ENCODE measurements around the gene ZNF385D.
"Not testable (repeated sequence)": the region's sequence is repeated elsewhere in the genome, so short reads cannot be mapped to it uniquely, and the experiment has no call there.

Gene ZNF385D

GRCh38 chr3:21446027-21446426, 305.0 kb downstream of the ZNF385D start:
- no peak for DNase-seq (ENCODE audit: low read depth in 2 of 2)

- no peak for DNase-seq (ENCODE audit: low read depth in 2 of 2)
Observed at GRCh38 chr3:21441821-21442220, 309.2 kb downstream of the ZNF385D start.

- DNase-seq (ENCODE audit: low read depth in 2 of 2): no peak
Observed at GRCh38 chr3:21436835-21437234, 314.2 kb downstream of the ZNF385D start.

GRCh38 chr3:21435871-21436270, 315.1 kb downstream of the ZNF385D start:
- DNase-seq (ENCODE audit: low read depth in 2 of 2): no peak

- DNase-seq (ENCODE audit: low read depth in 2 of 2): no peak
Observed at GRCh38 chr3:21434310-21434709, 316.7 kb downstream of the ZNF385D start.

- no peak for DNase-seq (ENCODE audit: low read depth in 2 of 2)
Observed at GRCh38 chr3:21433751-21434150, 317.3 kb downstream of the ZNF385D start.

GRCh38 chr3:21426920-21427319, 324.1 kb downstream of the ZNF385D start:
- no peak for DNase-seq (ENCODE audit: low read depth in 2 of 2)

GRCh38 chr3:21425715-21426114, 325.3 kb downstream of the ZNF385D start:
- no peak for DNase-seq (ENCODE audit: low read depth in 2 of 2)

GRCh38 chr3:21421096-21421495, 329.9 kb downstream of the ZNF385D start:
- DNase-seq (ENCODE audit: low read depth in 2 of 2): no peak

GRCh38 chr3:21417991-21418390, 333.0 kb downstream of the ZNF385D start:
- no peak for DNase-seq (ENCODE audit: low read depth in 2 of 2)

GRCh38 chr3:21414506-21414905, 336.5 kb downstream of the ZNF385D start:
- no peak for DNase-seq (ENCODE audit: low read depth in 2 of 2)

GRCh38 chr3:21411058-21411457, 340.0 kb downstream of the ZNF385D start:
- DNase-seq (ENCODE audit: low read depth in 2 of 2): no peak

GRCh38 chr3:21409401-21409800, 341.6 kb downstream of the ZNF385D start:
- no peak for DNase-seq (ENCODE audit: low read depth in 2 of 2)

GRCh38 chr3:21407743-21408142, 343.3 kb downstream of the ZNF385D start:
- no peak for DNase-seq (ENCODE audit: low read depth in 2 of 2)

- DNase-seq (ENCODE audit: low read depth in 2 of 2): no peak
Observed at GRCh38 chr3:21405671-21406667, 345.0 kb downstream of the ZNF385D start.

- DNase-seq (ENCODE audit: low read depth in 2 of 2): no peak
Observed at GRCh38 chr3:21398461-21398860, 352.5 kb downstream of the ZNF385D start.

GRCh38 chr3:21393683-21394311, 357.2 kb downstream of the ZNF385D start:
- DNase-seq (ENCODE audit: low read depth in 2 of 2): no peak

GRCh38 chr3:21392526-21392925, 358.5 kb downstream of the ZNF385D start:
- DNase-seq (ENCODE audit: low read depth in 2 of 2): no peak

- DNase-seq (ENCODE audit: low read depth in 2 of 2): no peak
Observed at GRCh38 chr3:21390856-21391255, 360.2 kb downstream of the ZNF385D start.

GRCh38 chr3:21390136-21390535, 360.9 kb downstream of the ZNF385D start:
- no peak for DNase-seq (ENCODE audit: low read depth in 2 of 2)

- not testable (repeated sequence) for DNase-seq (ENCODE audit: low read depth in 2 of 2)
Observed at GRCh38 chr3:21387142-21387826, 363.7 kb downstream of the ZNF385D start.

- not testable (repeated sequence) for DNase-seq (ENCODE audit: low read depth in 2 of 2)
Observed at GRCh38 chr3:21378036-21378435, 373.0 kb downstream of the ZNF385D start.
